ENCODE measurements around the gene FNDC1. TPM values are rescaled to one million over a fixed set of nuclear protein-coding genes. Genes with fewer than 3 reads are reported as not detected.

Gene FNDC1
- total and polyA plus RNA-seq, 10 of the 15 experiments (the other 5 are each of a cell fraction or from before 2014, with no cell fraction given): not detected

- H4K20me1 ChIP-seq (ENCODE audit: control insufficient read depth, insufficient read depth): no peaks in the 10 kb centered on the region
- no peaks in the 10 kb centered on the region for H3K36me3 ChIP-seq (ENCODE audit: control insufficient read depth in 2 of 2, insufficient read depth in 2 of 2, low read length in 1 of 2)
- ATAC-seq: no peak
- ChIA-PET SMC1A (ENCODE audit: uncharacterized antibody, unreplicated experiment) (interaction anchor here (1.0 to 1.2 kb wide), 2 partner anchors 10 to 23 kb away, joined by 3 to 4 read pairs; no protein-coding TSS in a partner anchor), POLR2A (no interaction called here), CTCF (interaction anchor here (0.6 to 1.8 kb wide), 3 partner anchors 9 to 1435 kb away, joined by 3 to 8 read pairs (median 4); no protein-coding TSS in a partner anchor), RAD21 (ENCODE audit: unreplicated experiment) (no interaction called here)
- no peak overlapping the region for H2AFZ ChIP-seq (ENCODE audit: control insufficient read depth, low read depth, low read length)
- TF ChIP-seq SUPT20H (IDR thresholded peaks at IDR 0.05; ENCODE audit: borderline replicate concordance, control insufficient read depth, low read depth, low read length) (no peak), USF1 (IDR thresholded peaks at IDR 0.05; ENCODE audit: borderline replicate concordance, extremely low read length, insufficient read depth, low read depth, low read length) (no peak), CBFB (IDR thresholded peaks at IDR 0.05; ENCODE audit: low read depth) (no peak), PAX5 (IDR thresholded peaks at IDR 0.05; ENCODE audit: borderline replicate concordance, low read depth, low read length) (no peak), HCFC1 (IDR thresholded peaks at IDR 0.05; ENCODE audit: low read length) (no peak), SMAD1 (IDR thresholded peaks at IDR 0.05; ENCODE audit: low read depth, partially characterized antibody) (no peak), POLR2A (IDR thresholded peaks at IDR 0.05; ENCODE audit: low read depth, low read length) (no peak), GABPA (IDR thresholded peaks at IDR 0.05; ENCODE audit: low read depth) (no peak)
- in situ Hi-C loops (cut with MboI): no loop called here
- no peak overlapping the region for H3K27ac ChIP-seq (ENCODE audit: control insufficient read depth, insufficient read depth)
- no peak for DNase-seq (ENCODE audit: low read depth, low spot score)
- H3K79me2 ChIP-seq (ENCODE audit: control insufficient read depth, insufficient read depth, low read length): no peaks in the 10 kb centered on the region
- intact Hi-C loops (cut with micrococcal nuclease; ENCODE audit: unreplicated experiment): no loop called here
- no peaks in the 10 kb centered on the region for H3K4me1 ChIP-seq (ENCODE audit: control insufficient read depth, insufficient read depth, low read length)
- no peak for FAIRE-seq
- H3K9me3 ChIP-seq (replicated peaks; ENCODE audit: control insufficient read depth, insufficient read depth, low read length): no peaks in the 10 kb centered on the region
- no peaks in the 10 kb centered on the region for H3K27me3 ChIP-seq (replicated peaks in 1 of 2; ENCODE audit: control insufficient read depth in 2 of 2, insufficient read depth in 2 of 2, low read length in 1 of 2)
- H3K4me2 ChIP-seq (ENCODE audit: control insufficient read depth, insufficient read depth): no peak overlapping the region
- WGBS (ENCODE audit: insufficient coverage, insufficient replicate concordance, low lambda C conversion rate, missing lambda C conversion rate): 0% methylated on average over 2 of the region's 2 CpGs
- no TSS peak for BruUV-seq (replicated peaks)
- H3K4me3 ChIP-seq: no peak overlapping the region
- H3K9ac ChIP-seq (ENCODE audit: control insufficient read depth, insufficient read depth, low read length): no peak overlapping the region
These were observed 93.4 kb downstream of the FNDC1 start for GRCh38 chr6:159262586-159262985.

GRCh38 chr6:159267165-159267564, 98.0 kb downstream of the FNDC1 start:
- no peaks in the 10 kb centered on the region for H3K9me3 ChIP-seq (replicated peaks; ENCODE audit: control insufficient read depth, insufficient read depth, low read length)
- ChIA-PET RAD21 (ENCODE audit: unreplicated experiment) (no interaction called here), SMC1A (ENCODE audit: uncharacterized antibody, unreplicated experiment) (no interaction called here), CTCF (interaction anchor here (1.3 kb wide), 1 partner anchor 12 kb away, joined by 3 read pairs; no protein-coding TSS in a partner anchor), POLR2A (no interaction called here)
- no peak overlapping the region for H3K9ac ChIP-seq (ENCODE audit: control insufficient read depth, insufficient read depth, low read length)
- intact Hi-C loops (cut with micrococcal nuclease; ENCODE audit: unreplicated experiment) (no loop called here), in situ Hi-C loops (cut with MboI) (no loop called here)
- FAIRE-seq (no peak), DNase-seq (ENCODE audit: low read depth, low spot score) (no peak), ATAC-seq (no peak)
- H3K4me2 ChIP-seq (ENCODE audit: control insufficient read depth, insufficient read depth): no peak overlapping the region
- H3K27me3 ChIP-seq (replicated peaks in 1 of 2; ENCODE audit: control insufficient read depth in 2 of 2, insufficient read depth in 2 of 2, low read length in 1 of 2): no peaks in the 10 kb centered on the region
- no peaks in the 10 kb centered on the region for H4K20me1 ChIP-seq (ENCODE audit: control insufficient read depth, insufficient read depth)
- H3K4me3 ChIP-seq: no peak overlapping the region
- no peaks in the 10 kb centered on the region for H3K79me2 ChIP-seq (ENCODE audit: control insufficient read depth, insufficient read depth, low read length)
- no peaks in the 10 kb centered on the region for H3K4me1 ChIP-seq (ENCODE audit: control insufficient read depth, insufficient read depth, low read length)
- 26% methylated on average over 4 of the region's 4 CpGs for WGBS (ENCODE audit: insufficient coverage, insufficient replicate concordance, low lambda C conversion rate, missing lambda C conversion rate)
- no TSS peak for BruUV-seq (replicated peaks)
- TF ChIP-seq REST (IDR thresholded peaks at IDR 0.05; ENCODE audit: low read depth, low read length) (peak; percentile 88), ZNF622 (IDR thresholded peaks at IDR 0.05) (no peak)
- H2AFZ ChIP-seq (ENCODE audit: control insufficient read depth, low read depth, low read length): no peak overlapping the region
- no peak overlapping the region for H3K27ac ChIP-seq (ENCODE audit: control insufficient read depth, insufficient read depth)
- no peaks in the 10 kb centered on the region for H3K36me3 ChIP-seq (ENCODE audit: control insufficient read depth in 2 of 2, insufficient read depth in 2 of 2, low read length in 1 of 2)
